IPS-18c (cell line): ENCODE measurements around the gene AMOTL1.
"Not testable (repeated sequence)": the region's sequence is repeated elsewhere in the genome, so short reads cannot be mapped to it uniquely, and the experiment has no call there.

Experiments used
- H3K4me3 ChIP-seq: 2 replicates; pipeline ENCODE4 v1.7.0; 2013; ENCODE audit warnings: low read depth, mild to moderate bottlenecking, low read length, moderate library complexity; ENCODE audit not compliant: insufficient read depth
- H3K9me3 ChIP-seq: one replicate; pipeline ENCODE4 v1.6.1; 2013; ENCODE audit warnings: mild to moderate bottlenecking, low read length, moderate library complexity; ENCODE audit not compliant: control insufficient read depth, insufficient read depth

AMOTL1 gene

GRCh38 chr11:94853288-94853687 is 85.1 kb downstream of the AMOTL1 start:
- not testable (repeated sequence) for H3K4me3 ChIP-seq

GRCh38 chr11:94853836-94854235 is 85.7 kb downstream of the AMOTL1 start:
- Histone ChIP-seq H3K4me3 (no peak overlapping the region), H3K9me3 (no peaks in the 10 kb centered on the region)

More at GRCh38 chr11:94853288-94853687, 85.1 kb downstream of the AMOTL1 start:
- H3K9me3 ChIP-seq, result not testable (repeated sequence)

GRCh38 chr11:94854770-94855633 is 86.8 kb downstream of the AMOTL1 start:
- Histone ChIP-seq H3K4me3 (no peak overlapping the region), H3K9me3 (no peaks in the 10 kb centered on the region)

GRCh38 chr11:94855666-94856065 is 87.5 kb downstream of the AMOTL1 start:
- no peak overlapping the region for H3K4me3 ChIP-seq
- no peaks in the 10 kb centered on the region for H3K9me3 ChIP-seq

GRCh38 chr11:94856443-94856842 is 88.3 kb downstream of the AMOTL1 start:
- Histone ChIP-seq H3K4me3 (no peak overlapping the region), H3K9me3 (no peaks in the 10 kb centered on the region)

GRCh38 chr11:94857337-94857736 is 89.2 kb downstream of the AMOTL1 start:
- H3K4me3 ChIP-seq, result no peak overlapping the region

GRCh38 chr11:94858012-94858705 is 90.0 kb downstream of the AMOTL1 start:
- no peak overlapping the region for H3K4me3 ChIP-seq
- no peaks in the 10 kb centered on the region for H3K9me3 ChIP-seq

More at GRCh38 chr11:94857337-94857736, 89.2 kb downstream of the AMOTL1 start:
- H3K9me3 ChIP-seq, result no peaks in the 10 kb centered on the region

GRCh38 chr11:94860333-94860732 is 92.2 kb downstream of the AMOTL1 start:
- Histone ChIP-seq H3K9me3 (no peaks in the 10 kb centered on the region), H3K4me3 (no peak overlapping the region)

GRCh38 chr11:94861306-94861845 is 93.2 kb downstream of the AMOTL1 start:
- Histone ChIP-seq H3K4me3 (no peak overlapping the region), H3K9me3 (peaks cover 3% of the 10 kb centered on the region)

GRCh38 chr11:94862926-94863880 is 95.0 kb downstream of the AMOTL1 start:
- Histone ChIP-seq H3K9me3 (peaks cover 3% of the 10 kb centered on the region), H3K4me3 (no peak overlapping the region)

- peaks cover 3% of the 10 kb centered on the region for H3K9me3 ChIP-seq
- no peak overlapping the region for H3K4me3 ChIP-seq
Measured at GRCh38 chr11:94864506-94865045, 96.4 kb downstream of the AMOTL1 start.

GRCh38 chr11:94866231-94866822 is 98.2 kb downstream of the AMOTL1 start:
- Histone ChIP-seq H3K4me3 (no peak overlapping the region), H3K9me3 (peaks cover 3% of the 10 kb centered on the region)

GRCh38 chr11:94866936-94867795 is 99.0 kb downstream of the AMOTL1 start:
- peaks cover 3% of the 10 kb centered on the region for H3K9me3 ChIP-seq
- H3K4me3 ChIP-seq, result no peak overlapping the region

GRCh38 chr11:94868468-94868867 is 100.3 kb downstream of the AMOTL1 start:
- Histone ChIP-seq H3K4me3 (no peak overlapping the region), H3K9me3 (peaks cover 3% of the 10 kb centered on the region)

- no peak overlapping the region for H3K4me3 ChIP-seq
- H3K9me3 ChIP-seq, result peaks cover 3% of the 10 kb centered on the region
Measured at GRCh38 chr11:94869186-94869585, 101.0 kb downstream of the AMOTL1 start.

- no peak overlapping the region for H3K4me3 ChIP-seq
- H3K9me3 ChIP-seq, result peaks cover 3% of the 10 kb centered on the region
Measured at GRCh38 chr11:94870422-94870821, 102.3 kb downstream of the AMOTL1 start.
